LNCaP clone FGC (cell line): ENCODE results near the gene SCIMP.
"Not testable (repeated sequence)": the region's sequence is repeated elsewhere in the genome, so short reads cannot be mapped to it uniquely, and the experiment has no call there.

Experiments
- DNase-seq: peaks from one replicate; pipeline ENCODE4 v3.0.0-alpha.2; 2011; ENCODE audit warnings: low read depth
- H3K4me3 ChIP-seq: 2 replicates; pipeline ENCODE4 v1.5.1; 2011; ENCODE audit warnings: mild to moderate bottlenecking, low read depth, low read length, control low read depth
- TF ChIP-seq, protein P1 (sequence below): IDR thresholded peaks from 2 replicates; pipeline ENCODE4 v1.5.1; 2012; ENCODE audit warnings: mild to moderate bottlenecking; ENCODE audit not compliant: control insufficient read depth, insufficient read depth; ENCODE audit errors: extremely low read depth

SCIMP gene

DNA sequence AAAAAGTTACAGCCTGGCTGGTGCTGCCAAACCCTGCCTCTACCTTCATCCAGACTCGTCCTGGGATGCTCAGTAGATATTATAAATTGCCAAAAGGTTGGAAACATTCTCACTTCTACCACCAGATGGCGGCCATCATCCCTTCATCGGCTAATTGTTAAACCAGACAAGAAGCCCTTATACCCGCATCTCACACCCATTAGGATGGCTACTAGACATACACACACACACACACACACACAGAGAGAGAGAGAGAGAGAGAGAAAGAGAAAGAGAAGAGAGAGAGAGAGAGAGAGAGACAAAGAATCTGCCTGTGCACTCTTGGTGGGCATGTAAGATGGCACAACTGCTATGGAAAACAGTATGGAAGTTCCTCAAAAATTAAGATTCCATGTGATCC lies 15.0 kb upstream of the SCIMP start:
- TF ChIP-seq, protein P1, sequence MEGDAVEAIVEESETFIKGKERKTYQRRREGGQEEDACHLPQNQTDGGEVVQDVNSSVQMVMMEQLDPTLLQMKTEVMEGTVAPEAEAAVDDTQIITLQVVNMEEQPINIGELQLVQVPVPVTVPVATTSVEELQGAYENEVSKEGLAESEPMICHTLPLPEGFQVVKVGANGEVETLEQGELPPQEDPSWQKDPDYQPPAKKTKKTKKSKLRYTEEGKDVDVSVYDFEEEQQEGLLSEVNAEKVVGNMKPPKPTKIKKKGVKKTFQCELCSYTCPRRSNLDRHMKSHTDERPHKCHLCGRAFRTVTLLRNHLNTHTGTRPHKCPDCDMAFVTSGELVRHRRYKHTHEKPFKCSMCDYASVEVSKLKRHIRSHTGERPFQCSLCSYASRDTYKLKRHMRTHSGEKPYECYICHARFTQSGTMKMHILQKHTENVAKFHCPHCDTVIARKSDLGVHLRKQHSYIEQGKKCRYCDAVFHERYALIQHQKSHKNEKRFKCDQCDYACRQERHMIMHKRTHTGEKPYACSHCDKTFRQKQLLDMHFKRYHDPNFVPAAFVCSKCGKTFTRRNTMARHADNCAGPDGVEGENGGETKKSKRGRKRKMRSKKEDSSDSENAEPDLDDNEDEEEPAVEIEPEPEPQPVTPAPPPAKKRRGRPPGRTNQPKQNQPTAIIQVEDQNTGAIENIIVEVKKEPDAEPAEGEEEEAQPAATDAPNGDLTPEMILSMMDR = peak; percentile 70
- peak; percentile 68 for DNase-seq
- H3K4me3 ChIP-seq = no peak overlapping the region

DNA sequence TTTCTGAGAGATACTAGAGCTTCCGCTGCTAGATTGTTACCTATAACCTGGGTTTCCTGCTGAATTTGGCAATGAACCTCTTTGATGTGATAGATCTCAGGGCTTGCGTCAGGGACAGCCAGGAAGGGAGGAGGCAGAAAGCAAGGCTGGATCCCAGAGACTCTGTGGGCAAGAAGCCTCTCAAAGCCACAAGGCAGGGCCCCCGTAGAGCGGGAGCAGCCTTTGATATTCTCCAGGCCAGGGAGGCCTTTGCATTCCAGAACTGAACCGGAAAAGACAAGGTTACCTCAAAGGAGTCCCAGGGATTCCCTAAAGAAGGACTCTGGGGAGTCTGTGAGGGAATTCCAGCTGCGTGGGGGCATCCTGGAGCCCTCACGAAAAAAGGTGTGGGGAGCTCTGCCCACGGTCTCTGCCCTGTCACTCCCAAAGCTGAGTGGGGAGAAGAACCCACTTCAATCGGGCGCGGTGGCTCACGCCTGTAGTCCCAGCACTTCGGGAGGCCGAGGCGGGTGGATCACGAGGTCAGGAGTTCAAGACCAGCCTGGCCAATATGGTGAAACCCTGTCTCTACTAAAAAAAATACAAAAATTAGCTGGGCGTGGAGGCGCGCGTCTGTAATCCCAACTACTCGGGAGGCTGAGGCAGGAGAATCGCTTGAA lies 14.3 kb upstream of the SCIMP start:
- no peak overlapping the region for H3K4me3 ChIP-seq
- no peak for DNase-seq
- TF ChIP-seq, protein P1 = no peak

DNA sequence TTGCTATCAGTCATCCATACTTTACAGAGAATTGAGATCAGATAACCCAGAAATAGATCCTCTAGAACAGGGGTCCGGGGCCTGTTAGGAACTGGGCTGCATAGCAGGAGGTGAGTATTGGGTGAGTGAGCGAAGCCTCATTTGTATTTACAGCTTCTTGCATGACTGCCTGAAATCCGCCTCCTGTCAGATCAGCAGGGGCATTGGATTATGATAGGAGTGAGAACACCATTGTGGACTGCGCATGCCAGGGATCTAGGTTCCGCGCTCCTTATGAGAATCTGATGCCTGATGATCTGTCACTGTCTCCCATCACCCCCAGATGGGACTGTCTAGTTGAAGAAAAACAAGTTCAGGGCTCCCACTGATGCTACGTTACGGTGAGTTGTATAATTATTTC lies 13.0 kb upstream of the SCIMP start:
- H3K4me3 ChIP-seq = no peak overlapping the region
- no peak for DNase-seq
- TF ChIP-seq, protein P1 = no peak

DNA sequence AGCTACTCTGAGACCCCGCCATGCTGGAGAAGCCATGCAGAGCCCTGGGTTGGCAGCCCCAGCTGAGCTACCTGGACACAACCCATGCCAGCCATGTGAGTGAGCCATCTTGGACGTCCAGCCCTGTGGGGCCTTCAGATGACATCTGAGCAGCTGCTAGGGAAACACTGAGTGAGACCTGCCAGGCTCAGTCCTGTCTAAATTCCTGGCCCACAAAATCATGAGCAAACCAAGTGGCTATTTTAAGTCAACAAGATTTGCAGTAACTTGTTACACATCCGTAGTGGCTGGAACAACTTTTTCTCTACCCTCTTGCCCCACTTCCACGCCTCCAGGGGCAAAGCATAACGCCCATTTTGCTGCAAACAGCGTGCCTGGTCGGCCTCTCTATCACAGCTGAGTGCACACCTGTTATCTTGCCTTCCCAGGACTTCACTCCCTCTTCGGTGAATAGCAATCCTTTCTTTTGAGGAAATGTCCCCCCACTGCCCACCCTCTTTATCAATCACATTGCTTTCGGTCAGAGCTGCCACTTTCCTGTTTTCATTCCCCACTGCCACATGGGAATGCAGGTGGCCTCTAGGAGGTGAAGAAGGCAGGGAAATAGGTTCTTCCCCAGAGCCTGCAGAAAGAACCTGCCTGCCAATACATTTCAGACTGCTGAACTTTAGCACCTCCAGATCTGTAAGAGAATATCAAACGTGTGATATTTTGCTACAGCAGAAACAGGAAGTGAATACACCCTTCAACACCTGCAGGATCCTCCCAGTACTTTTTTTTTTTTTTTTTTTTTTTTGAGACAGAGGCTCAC lies 7.4 kb upstream of the SCIMP start:
- TF ChIP-seq, protein P1 = no peak
- no peak overlapping the region for H3K4me3 ChIP-seq
- DNase-seq = no peak

DNA sequence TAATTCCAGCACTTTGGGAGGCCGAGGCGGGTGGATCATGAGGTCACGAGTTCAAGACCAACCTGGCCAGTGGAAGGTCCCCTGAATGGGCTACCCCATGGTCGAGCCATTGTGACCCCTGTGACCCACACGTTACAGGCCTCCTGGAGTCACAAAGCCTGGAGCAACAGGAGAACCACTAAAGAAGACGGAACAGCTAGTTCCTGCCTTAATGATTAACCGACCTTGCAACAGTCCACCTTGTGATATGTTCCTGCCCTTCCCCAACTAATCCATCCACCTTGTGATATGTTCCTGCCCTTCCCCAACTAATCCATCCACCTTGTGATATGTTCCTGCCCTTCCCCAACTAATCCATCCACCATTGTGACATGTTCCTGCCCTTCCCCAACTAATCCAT lies 5.1 kb upstream of the SCIMP start:
- not testable (repeated sequence) for H3K4me3 ChIP-seq, DNase-seq

DNA sequence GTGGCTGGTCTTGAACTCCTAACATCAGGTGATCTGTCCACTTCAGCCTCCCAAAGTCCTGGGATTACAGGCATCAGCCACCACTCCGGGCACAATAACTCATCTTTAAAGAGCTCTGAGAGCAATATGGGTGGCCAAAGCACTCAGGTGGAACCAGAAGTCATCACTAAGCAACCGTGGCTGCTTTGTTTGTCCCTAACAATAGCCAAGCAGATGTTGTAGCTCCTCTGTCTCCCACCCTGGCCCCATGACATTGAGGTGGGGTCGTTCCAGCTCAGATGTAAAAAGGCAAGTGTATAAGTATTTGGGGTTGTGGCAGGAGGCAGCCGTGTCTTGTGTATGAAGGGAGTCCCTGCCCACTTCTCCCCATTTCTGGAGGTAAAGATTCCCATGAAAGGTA lies 3.7 kb upstream of the SCIMP start:
- no peak for DNase-seq
- no peak overlapping the region for H3K4me3 ChIP-seq
- TF ChIP-seq, protein P1 = no peak

DNA sequence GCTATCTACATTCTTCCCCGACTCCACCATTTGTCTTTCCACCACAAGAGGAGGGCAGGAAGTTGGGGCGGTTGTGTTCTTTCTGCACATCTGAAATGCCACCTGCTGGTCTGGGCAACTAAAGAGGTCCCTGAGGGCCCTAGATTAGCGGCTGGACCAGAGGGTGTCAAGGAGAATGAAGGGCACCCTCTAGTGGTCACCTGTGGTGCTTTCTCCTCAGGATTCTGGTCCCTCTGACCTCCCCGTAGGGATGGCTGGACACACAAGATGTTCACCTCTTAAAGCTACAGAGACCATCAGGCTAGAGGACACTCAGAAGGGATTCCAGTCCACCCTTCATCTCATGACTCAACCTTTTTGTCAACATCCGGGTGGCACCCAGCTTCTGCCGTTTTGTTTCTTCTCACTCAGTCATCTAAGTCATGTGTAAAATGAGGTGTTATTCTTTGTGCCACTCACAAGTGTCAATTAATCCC lies 2.9 kb upstream of the SCIMP start:
- TF ChIP-seq, protein P1 = peak; percentile 69
- H3K4me3 ChIP-seq = no peak overlapping the region
- DNase-seq = peak; percentile 39
